H1 (cell line): ENCODE measurements around the gene HRH3. TPM values are rescaled to one million over a fixed set of nuclear protein-coding genes. Genes with fewer than 3 reads are reported as not detected.
A peak's percentile ranks its signal among the peaks of the same experiment; 100 is the strongest.

Source experiments
- CTCF ChIA-PET: fragments of 300-600 bp; sonication (Branson Sonifier 250); formaldehyde crosslinking; loops from one replicate; lab custom pipeline; 2021; ENCODE audit not compliant: partially characterized antibody; lab: Charles Lee
- POLR2A ChIA-PET: fragments of 300-600 bp; sonication (Branson Sonifier 250); formaldehyde crosslinking; loops from one replicate; lab custom pipeline; 2021; ENCODE audit warnings: inconsistent platforms; ENCODE audit not compliant: partially characterized antibody; lab: Charles Lee
- DNase-seq, 2 experiments: peaks; one replicate each; pipeline versions ENCODE4 v3.0.0 to v3.0.0-alpha.2; 2010 to 2022; ENCODE audit warnings: low spot score in 2 of 2, low read depth in 1 of 2, mixed read lengths in 1 of 2
- FAIRE-seq: peaks from 2 replicates; lab custom pipeline; 2011; peaks lifted over from hg19 to GRCh38; lab: Jason Lieb, UNC
- H2AFZ ChIP-seq: 2 replicates; pipeline ENCODE4 v1.8.1; 2012; ENCODE audit warnings: low read length, inconsistent platforms
- H2AK5ac ChIP-seq: 2 replicates; pipeline ENCODE4 v1.6.1; 2013; ENCODE audit warnings: low read depth, low read length
- H2BK120ac ChIP-seq: replicated peaks from 2 replicates; pipeline ENCODE3; 2013; ENCODE audit warnings: low read depth, low read length, inconsistent platforms
- H2BK12ac ChIP-seq: 2 replicates; pipeline ENCODE4 v1.6.1; 2013; ENCODE audit warnings: low read depth, low read length
- H2BK15ac ChIP-seq: 2 replicates; pipeline ENCODE4 v1.6.1; 2013; ENCODE audit warnings: low read length
- H2BK20ac ChIP-seq: 2 replicates; pipeline ENCODE4 v1.6.1; 2013; ENCODE audit warnings: low read length
- H2BK5ac ChIP-seq: 2 replicates; pipeline ENCODE4 v1.6.1; 2013; ENCODE audit warnings: low read depth, low read length
- H3K14ac ChIP-seq: 2 replicates; pipeline ENCODE4 v1.6.1; 2013; ENCODE audit warnings: inconsistent platforms; ENCODE audit not compliant: insufficient read length
- H3K18ac ChIP-seq: 2 replicates; pipeline ENCODE4 v1.6.1; 2013; ENCODE audit warnings: low read length; ENCODE audit errors: extremely low read depth
- H3K23ac ChIP-seq: 2 replicates; pipeline ENCODE4 v1.6.1; 2013; ENCODE audit warnings: inconsistent platforms; ENCODE audit not compliant: insufficient read length
- H3K23me2 ChIP-seq: 2 replicates; pipeline ENCODE4 v1.6.1; 2013; ENCODE audit warnings: low read depth, low read length
- H3K27ac ChIP-seq: 2 replicates; pipeline ENCODE4 v1.6.1; 2011; ENCODE audit warnings: low read depth, low read length, inconsistent platforms
- H3K27me3 ChIP-seq, 4 experiments: replicated peaks in 1 of 4; 1 replicate in 1 of 4; 2 replicates in 3 of 4; pipeline versions ENCODE4 v1.6.1 to v1.8.1; 2011 to 2013; ENCODE audit warnings: low read length in 3 of 4, mild to moderate bottlenecking in 3 of 4, inconsistent platforms in 2 of 4, mixed read lengths in 2 of 4, moderate library complexity in 1 of 4; ENCODE audit not compliant: control insufficient read depth in 3 of 4, insufficient read depth in 3 of 4; ENCODE audit errors: extremely low read depth in 1 of 4
- H3K36me3 ChIP-seq, 4 experiments: 2 replicates each; pipeline versions ENCODE4 v1.6.1 to v1.8.1; 2011 to 2013; ENCODE audit warnings: mild to moderate bottlenecking in 4 of 4, low read length in 3 of 4, moderate library complexity in 2 of 4, control low read depth in 1 of 4, inconsistent platforms in 1 of 4; ENCODE audit not compliant: insufficient read depth in 4 of 4, control insufficient read depth in 2 of 4
- H3K4ac ChIP-seq: replicated peaks from 2 replicates; pipeline ENCODE3; 2013; ENCODE audit warnings: low read length, low read depth, mixed read lengths, inconsistent platforms; ENCODE audit not compliant: insufficient read length
- H3K4me1 ChIP-seq, 4 experiments: replicated peaks in 1 of 4; 1 replicate in 1 of 4; 2 replicates in 3 of 4; pipeline versions ENCODE4 v1.6.1 to v1.8.1; 2011 to 2013; ENCODE audit warnings: low read length in 3 of 4, inconsistent platforms in 2 of 4, mixed read lengths in 1 of 4; ENCODE audit not compliant: insufficient read depth in 4 of 4, control insufficient read depth in 3 of 4
- H3K4me2 ChIP-seq, 2 experiments: 2 replicates each; pipeline versions ENCODE4 v1.6.1 to v1.8.1; 2011 to 2013; ENCODE audit warnings: low read depth in 2 of 2, low read length in 2 of 2, control low read depth in 1 of 2, inconsistent platforms in 1 of 2, mild to moderate bottlenecking in 1 of 2; ENCODE audit not compliant: insufficient read depth in 1 of 2
- H3K4me3 ChIP-seq, 4 experiments: fragments of 200-600, 300-600 bp in 1 of 4; sonication (generic), shearing (Covaris generic), sonication (Bioruptor Twin) in 1 of 4; 2 replicates each; pipeline versions ENCODE4 v1.5.1 to v1.8.1; 2011 to 2016; ENCODE audit warnings: low read length in 4 of 4, low read depth in 3 of 4, control low read depth in 2 of 4, inconsistent platforms in 2 of 4, mild to moderate bottlenecking in 2 of 4, mixed read lengths in 1 of 4, moderate library complexity in 1 of 4; ENCODE audit not compliant: insufficient read depth in 2 of 4; ENCODE audit errors: extremely low read depth in 1 of 4
- H3K56ac ChIP-seq: replicated peaks from 2 replicates; pipeline ENCODE3; 2013; ENCODE audit warnings: low read depth, mild to moderate bottlenecking, mixed read lengths, low read length, inconsistent platforms; ENCODE audit not compliant: insufficient read length
- H3K79me1 ChIP-seq: 2 replicates; pipeline ENCODE4 v1.6.1; 2013; ENCODE audit warnings: low read depth, low read length, control low read depth
- H3K79me2 ChIP-seq, 2 experiments: 2 replicates each; pipeline versions ENCODE4 v1.6.1 to v1.8.1; 2012 to 2013; ENCODE audit warnings: low read length in 2 of 2, mild to moderate bottlenecking in 2 of 2, inconsistent platforms in 1 of 2; ENCODE audit not compliant: insufficient read depth in 2 of 2, control insufficient read depth in 1 of 2
- H3K9ac ChIP-seq, 4 experiments: replicated peaks in 1 of 4; 1 replicate in 1 of 4; 2 replicates in 3 of 4; pipeline versions ENCODE4 v1.6.1 to v1.8.1; 2011 to 2013; ENCODE audit warnings: low read depth in 3 of 4, low read length in 3 of 4, control low read depth in 2 of 4, mild to moderate bottlenecking in 2 of 4, moderate library complexity in 2 of 4, inconsistent platforms in 1 of 4; ENCODE audit errors: extremely low read depth in 1 of 4
- H3K9me3 ChIP-seq, 2 experiments: 2 replicates each; pipeline versions ENCODE4 v1.6.1 to v1.8.1; 2012 to 2013; ENCODE audit warnings: mild to moderate bottlenecking in 2 of 2, moderate library complexity in 2 of 2, control low read depth in 1 of 2, inconsistent platforms in 1 of 2, low read depth in 1 of 2, low read length in 1 of 2, mixed read lengths in 1 of 2; ENCODE audit not compliant: insufficient read depth in 2 of 2
- H4K20me1 ChIP-seq, 2 experiments: replicated peaks in 1 of 2; 2 replicates each; pipeline versions ENCODE3 to v1.8.1; 2011 to 2013; ENCODE audit warnings: inconsistent platforms in 2 of 2, low read length in 2 of 2, mild to moderate bottlenecking in 1 of 2; ENCODE audit not compliant: insufficient read depth in 2 of 2, control insufficient read depth in 1 of 2
- H4K5ac ChIP-seq: 2 replicates; pipeline ENCODE4 v1.6.1; 2013; ENCODE audit warnings: low read length, low read depth, mixed read lengths, inconsistent platforms; ENCODE audit not compliant: insufficient read length
- H4K8ac ChIP-seq: 2 replicates; pipeline ENCODE4 v1.8.0; 2013; ENCODE audit warnings: mild to moderate bottlenecking, moderate library complexity, low read length, inconsistent platforms; ENCODE audit not compliant: insufficient read depth; ENCODE audit errors: extremely low read depth
- H4K91ac ChIP-seq: replicated peaks from 2 replicates; pipeline ENCODE3; 2013; ENCODE audit warnings: low read length, mixed read lengths, inconsistent platforms; ENCODE audit not compliant: insufficient read length
- CTCF ChIP-seq, 3 experiments: IDR thresholded peaks; 1 replicate in 2 of 3; 2 replicates in 1 of 3; pipeline versions ENCODE4 v1.5.1 to v1.6.1; 2011; ENCODE audit warnings: low read length in 3 of 3, mild to moderate bottlenecking in 3 of 3, inconsistent platforms in 2 of 3, low read depth in 1 of 3, moderate library complexity in 1 of 3; ENCODE audit not compliant: insufficient read depth in 1 of 3; ENCODE audit errors: control extremely low read depth in 1 of 3
- FOSL1 ChIP-seq: IDR thresholded peaks from 2 replicates; pipeline ENCODE4 v1.6.1; 2011; ENCODE audit warnings: mild to moderate bottlenecking, low read depth, low read length, moderate library complexity; ENCODE audit not compliant: insufficient read depth
- RAD21 ChIP-seq, 2 experiments: IDR thresholded peaks in 1 of 2; conservative IDR thresholded peaks in 1 of 2; 2 replicates each; pipeline ENCODE4 v1.6.1; 2011; ENCODE audit warnings: low read depth in 2 of 2, low read length in 2 of 2, improper control_type of control experiment in 1 of 2, inconsistent platforms in 1 of 2, mild to moderate bottlenecking in 1 of 2, moderate library complexity in 1 of 2
- WGBS, 2 experiments: shearing (Covaris generic) in 1 of 2; methylation state at CpG; one replicate each; pipeline versions ENCODE4 v1.1.6 to v1.1.7; 2013 to 2015; ENCODE audit warnings: low lambda C conversion rate in 2 of 2, mixed read lengths in 2 of 2, inconsistent platforms in 1 of 2, low coverage in 1 of 2, missing lambda C conversion rate in 1 of 2; ENCODE audit not compliant: insufficient replicate concordance in 2 of 2, insufficient coverage in 1 of 2, insufficient read length in 1 of 2; ENCODE audit errors: extremely low coverage in 1 of 2, missing lambda C conversion rate in 1 of 2; 5-methylcytosine and 5-hydroxymethylcytosine counted together
- polyA plus RNA-seq, 7 experiments: library from polyadenylated mRNA; depleted of rRNA in 3 of 7; stranded (reverse) in 5 of 7; unstranded in 2 of 7; fragments of >200 nt in 5 of 7; fragments of 200-250 nt in 2 of 7; gene quantifications; 1 replicate in 5 of 7; 2 replicates in 1 of 7; 4 replicates in 1 of 7; pipeline versions ENCODE4 v1.2.1 to v1.2.3, GENCODE V29; 2011 to 2013; ENCODE audit warnings: missing spikeins in 2 of 7, mixed read lengths in 2 of 7
- total RNA-seq: library from RNA; stranded (reverse); fragmentation: NEBNext Ultra II Directional; extraction: Animal tissue kit (Norgen Biotek cat#: 25700); gene quantifications from 2 replicates; pipeline ENCODE4 v1.2.1, GENCODE V29; 2021

Gene HRH3
- total and polyA plus RNA-seq, 2 of the 8 experiments (the other 6 are each of a cell fraction or from before 2014, with no cell fraction given): 2.0 to 4.5 TPM

GRCh38 chr20:62232770-62233645, 12.9 kb upstream of the HRH3 start:
- Histone ChIP-seq H3K9me3 (peaks cover 0 to 5% of the 10 kb centered on the region in 2 experiments; a peak in 1 of 4 replicates), H3K4me2 (no peak overlapping the region), H3K79me1 (0 out of 2 replicates have a peak, but pooled peaks cover 2% of the 10 kb centered on the region), H2AFZ (no peak overlapping the region), H2BK20ac (no peak overlapping the region), H2BK12ac (no peak overlapping the region), H3K27ac (no peak overlapping the region), H3K79me2 (no peaks in the 10 kb centered on the region), H2BK15ac (no peak overlapping the region), H3K4me1 (peaks cover 0 to 5% (median 4%) of the 10 kb centered on the region in 4 experiments; a peak in 3 of 7 replicates), H2AK5ac (no peak overlapping the region), H4K8ac (no peak overlapping the region), H3K9ac (no peak overlapping the region), H4K91ac (no peak overlapping the region), H3K4ac (no peak overlapping the region), H4K20me1 (peaks cover 0 to 15% of the 10 kb centered on the region in 2 experiments), H2BK5ac (no peak overlapping the region), H3K23ac (no peak overlapping the region), H3K23me2 (peaks cover 19% of the 10 kb centered on the region), H3K27me3 (peaks cover 0 to 3% (median 0%) of the 10 kb centered on the region in 4 experiments; a peak in 3 of 7 replicates), H3K14ac (no peak overlapping the region), H3K36me3 (no peaks in the 10 kb centered on the region), H3K18ac (no peak overlapping the region), H4K5ac (no peak overlapping the region), H3K56ac (no peak overlapping the region), H3K4me3 (no peak overlapping the region), H2BK120ac (no peak overlapping the region)
- 89% methylated on average over 17 of the region's 18 CpGs; no CpG with 5 or more reads in 1 of the 2 experiments for WGBS, 2 experiments
- ChIA-PET POLR2A (interaction anchor here (0.9 to 1.7 kb wide), 3 partner anchors 12 to 17 kb away, joined by 3 to 4 read pairs (median 4); no protein-coding TSS in a partner anchor), CTCF (interaction anchor here (0.8 to 1.8 kb wide), 10 partner anchors 10 to 76 kb away, joined by 3 to 7 read pairs (median 3); no protein-coding TSS in a partner anchor)
- DNase-seq: no peak
- peak; percentile 43 to 50 for TF ChIP-seq RAD21 (IDR thresholded peaks at IDR 0.05 in 1 of 2, conservative IDR thresholded peaks at IDR 0.05 in 1 of 2; ENCODE audit: low read depth in 2 of 2, low read length in 2 of 2)
- TF ChIP-seq CTCF (IDR thresholded peaks at IDR 0.05; ENCODE audit: control extremely low read depth in 1 of 3, insufficient read depth in 1 of 3, low read depth in 1 of 3, low read length in 3 of 3): peak; percentile 27 to 38 (median 28)
- TF ChIP-seq FOSL1: no peak
- FAIRE-seq: no peak
